ENCODE results near the gene KIF13A. TPM values are rescaled to one million over a fixed set of nuclear protein-coding genes. Genes with fewer than 3 reads are reported as not detected.

The KIF13A gene
- total RNA-seq, 2 donors from 2014 or later, result 35.3 to 45.0 TPM

DNA sequence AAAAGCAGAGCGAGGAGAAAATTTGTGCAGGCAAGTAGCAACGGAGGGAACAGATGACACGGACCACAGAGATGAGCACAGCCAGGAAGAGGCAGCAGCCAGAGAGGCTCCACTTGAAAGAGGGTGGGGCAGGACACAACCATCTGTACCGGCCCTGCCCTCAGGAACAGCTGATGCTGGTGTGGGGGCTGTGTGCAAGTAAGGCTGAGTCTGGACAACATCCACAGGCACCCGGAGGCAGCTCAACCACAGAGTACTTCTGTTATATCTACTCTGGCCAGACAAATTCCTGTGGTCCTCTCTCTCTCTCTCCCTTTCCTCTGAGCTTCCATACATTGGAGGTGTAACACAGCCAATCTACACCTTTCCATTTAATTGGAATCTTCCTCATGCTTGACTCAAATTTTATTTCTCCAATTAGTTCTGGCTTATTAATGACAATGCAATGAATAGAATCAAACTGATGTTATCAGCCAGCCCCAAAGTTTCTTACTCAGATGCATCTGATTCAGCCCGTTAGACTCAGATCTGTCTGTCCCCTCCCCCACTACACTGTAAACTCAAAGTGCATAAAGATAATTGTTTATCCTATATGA is 24.9 kb downstream of the KIF13A start:
- Mint-ChIP-seq H3K4me1 (peaks cover 7% of the 10 kb centered on the region), H3K9me3 (no peaks in the 10 kb centered on the region), H3K27ac (no peak overlapping the region), H3K36me3 (ENCODE audit: low read depth) (peaks cover 8% of the 10 kb centered on the region), H3K4me3 (no peak overlapping the region), H3K27me3 (ENCODE audit: insufficient read depth) (no peaks in the 10 kb centered on the region)
- Histone ChIP-seq H3K27ac (ENCODE audit: low read depth, low read length) (no peak overlapping the region), H3K4me3 (ENCODE audit: low read length) (no peak overlapping the region), H3K9ac (ENCODE audit: extremely low read depth, low read length, poor library complexity, severe bottlenecking) (no peak overlapping the region), H3K36me3 (ENCODE audit: control insufficient read depth, insufficient read depth, low read length) (no peaks in the 10 kb centered on the region), H3K27me3 (ENCODE audit: control insufficient read depth, insufficient read depth, low read length, poor library complexity, severe bottlenecking) (no peaks in the 10 kb centered on the region), H3K4me1 (ENCODE audit: control insufficient read depth, insufficient read depth, low read length) (no peaks in the 10 kb centered on the region), H3K9me3 (ENCODE audit: control insufficient read depth, low read length) (no peaks in the 10 kb centered on the region)
- no peak for DNase-seq
- 89 to 91% methylated on average over 5 to 6 of the region's 6 CpGs for WGBS, 2 experiments (ENCODE audit: insufficient coverage in 1 of 2, insufficient read length in 1 of 2)
- TF ChIP-seq, protein P1, sequence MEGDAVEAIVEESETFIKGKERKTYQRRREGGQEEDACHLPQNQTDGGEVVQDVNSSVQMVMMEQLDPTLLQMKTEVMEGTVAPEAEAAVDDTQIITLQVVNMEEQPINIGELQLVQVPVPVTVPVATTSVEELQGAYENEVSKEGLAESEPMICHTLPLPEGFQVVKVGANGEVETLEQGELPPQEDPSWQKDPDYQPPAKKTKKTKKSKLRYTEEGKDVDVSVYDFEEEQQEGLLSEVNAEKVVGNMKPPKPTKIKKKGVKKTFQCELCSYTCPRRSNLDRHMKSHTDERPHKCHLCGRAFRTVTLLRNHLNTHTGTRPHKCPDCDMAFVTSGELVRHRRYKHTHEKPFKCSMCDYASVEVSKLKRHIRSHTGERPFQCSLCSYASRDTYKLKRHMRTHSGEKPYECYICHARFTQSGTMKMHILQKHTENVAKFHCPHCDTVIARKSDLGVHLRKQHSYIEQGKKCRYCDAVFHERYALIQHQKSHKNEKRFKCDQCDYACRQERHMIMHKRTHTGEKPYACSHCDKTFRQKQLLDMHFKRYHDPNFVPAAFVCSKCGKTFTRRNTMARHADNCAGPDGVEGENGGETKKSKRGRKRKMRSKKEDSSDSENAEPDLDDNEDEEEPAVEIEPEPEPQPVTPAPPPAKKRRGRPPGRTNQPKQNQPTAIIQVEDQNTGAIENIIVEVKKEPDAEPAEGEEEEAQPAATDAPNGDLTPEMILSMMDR (conservative IDR thresholded peaks at IDR 0.05), result no peak

GRCh38 chr6:17959302-17959701 is 28.1 kb downstream of the KIF13A start:
- Histone ChIP-seq H3K9me3 (ENCODE audit: control insufficient read depth, low read length) (no peaks in the 10 kb centered on the region), H3K27ac (ENCODE audit: low read depth, low read length) (no peak overlapping the region), H3K9ac (ENCODE audit: extremely low read depth, low read length, poor library complexity, severe bottlenecking) (no peak overlapping the region), H3K4me1 (ENCODE audit: control insufficient read depth, insufficient read depth, low read length) (no peaks in the 10 kb centered on the region), H3K4me3 (ENCODE audit: low read length) (no peak overlapping the region), H3K27me3 (ENCODE audit: control insufficient read depth, insufficient read depth, low read length, poor library complexity, severe bottlenecking) (no peaks in the 10 kb centered on the region), H3K36me3 (ENCODE audit: control insufficient read depth, insufficient read depth, low read length) (no peaks in the 10 kb centered on the region)
- Mint-ChIP-seq H3K36me3 (ENCODE audit: low read depth) (peaks cover 8% of the 10 kb centered on the region), H3K9me3 (no peaks in the 10 kb centered on the region), H3K27me3 (ENCODE audit: insufficient read depth) (no peaks in the 10 kb centered on the region), H3K4me3 (no peak overlapping the region), H3K4me1 (peaks cover 10% of the 10 kb centered on the region), H3K27ac (no peak overlapping the region)
- TF ChIP-seq, protein P1 (conservative IDR thresholded peaks at IDR 0.05), result no peak
- DNase-seq, result no peak
- 92% methylated on average over 1 of the region's 1 CpG; no CpG with 5 or more reads in 1 of the 2 experiments for WGBS, 2 experiments (ENCODE audit: insufficient coverage in 1 of 2, insufficient read length in 1 of 2)

DNA sequence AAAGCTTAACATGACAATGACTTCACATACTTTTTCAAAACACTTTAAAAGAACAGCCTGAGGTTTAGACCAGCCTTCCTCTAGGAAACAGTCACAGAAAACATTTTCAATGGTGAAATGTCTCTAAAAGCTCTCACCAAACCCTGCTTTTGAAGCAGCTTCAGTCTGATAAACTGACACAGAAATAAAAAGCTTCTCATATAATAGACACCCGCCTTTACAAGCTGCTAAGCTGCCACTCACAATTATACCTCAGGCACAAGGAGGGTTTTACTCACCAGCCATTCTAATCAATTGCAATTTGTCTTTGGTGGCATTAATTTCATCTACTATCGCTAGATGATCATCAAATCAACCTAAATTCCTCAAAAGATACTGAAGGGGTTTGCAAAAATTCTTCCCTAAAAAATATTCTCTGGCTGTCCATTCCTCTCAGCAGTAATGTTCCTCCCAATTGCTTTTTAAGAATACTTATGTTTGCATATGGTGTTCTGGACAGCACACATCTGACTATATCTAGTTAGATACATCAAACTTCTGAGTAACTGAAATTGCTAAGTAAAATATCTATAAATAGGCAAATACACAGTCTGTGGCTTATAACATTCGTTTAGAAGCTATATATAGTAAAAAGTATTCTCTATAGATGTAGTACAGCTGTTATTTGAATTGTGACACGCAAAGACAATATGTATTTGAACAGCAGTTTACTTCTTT is 29.4 kb downstream of the KIF13A start:
- Histone ChIP-seq H3K27ac (ENCODE audit: low read depth, low read length) (no peak overlapping the region), H3K9me3 (ENCODE audit: control insufficient read depth, low read length) (no peaks in the 10 kb centered on the region), H3K4me1 (ENCODE audit: control insufficient read depth, insufficient read depth, low read length) (no peaks in the 10 kb centered on the region), H3K27me3 (ENCODE audit: control insufficient read depth, insufficient read depth, low read length, poor library complexity, severe bottlenecking) (no peaks in the 10 kb centered on the region), H3K9ac (ENCODE audit: extremely low read depth, low read length, poor library complexity, severe bottlenecking) (no peak overlapping the region), H3K36me3 (ENCODE audit: control insufficient read depth, insufficient read depth, low read length) (no peaks in the 10 kb centered on the region), H3K4me3 (ENCODE audit: low read length) (no peak overlapping the region)
- Mint-ChIP-seq H3K4me1 (peaks cover 10% of the 10 kb centered on the region), H3K36me3 (ENCODE audit: low read depth) (peaks cover 7% of the 10 kb centered on the region), H3K4me3 (no peak overlapping the region), H3K27ac (no peak overlapping the region), H3K9me3 (no peaks in the 10 kb centered on the region), H3K27me3 (ENCODE audit: insufficient read depth) (no peaks in the 10 kb centered on the region)
- no peak for DNase-seq
- WGBS, 2 experiments (ENCODE audit: insufficient coverage in 1 of 2, insufficient read length in 1 of 2), result 92 to 100% methylated on average over 2 to 3 of the region's 4 CpGs
- TF ChIP-seq, protein P1 (conservative IDR thresholded peaks at IDR 0.05), result no peak

All from endodermal cell (in vitro differentiated cells).